Neural cell (in vitro differentiated cells): ENCODE data around the gene CRLF3. TPM values are rescaled to one million over a fixed set of nuclear protein-coding genes. Genes with fewer than 3 reads are reported as not detected.
"Not testable (repeated sequence)": the region's sequence is repeated elsewhere in the genome, so short reads cannot be mapped to it uniquely, and the experiment has no call there.

Source experiments
- H2AFZ ChIP-seq: fragments of 200-600, 300-800 bp; sonication (generic), shearing (Covaris generic); 2 replicates; pipeline ENCODE4 v1.6.0; 2014; ENCODE audit warnings: low read depth, mild to moderate bottlenecking, antibody characterized with exemption, low read length, moderate library complexity
- H3F3A ChIP-seq: fragments of 200-600 bp; shearing (Covaris generic); 2 replicates; pipeline ENCODE4 v1.6.1; 2016; ENCODE audit warnings: mild to moderate bottlenecking, moderate library complexity, mixed read lengths, antibody characterized with exemption, low read length; ENCODE audit not compliant: insufficient read depth, poor library complexity, severe bottlenecking
- H3K27ac ChIP-seq: fragments of 200-600, 300-800 bp; sonication (generic), shearing (Covaris generic); 2 replicates; pipeline ENCODE4 v1.5.1; 2014; ENCODE audit warnings: mild to moderate bottlenecking, low read length, moderate library complexity
- H3K27me3 ChIP-seq: fragments of 300-800, 200-600 bp; sonication (generic), shearing (Covaris generic); 2 replicates; pipeline ENCODE4 v1.6.0; 2014; ENCODE audit warnings: mild to moderate bottlenecking, low read depth, low read length, moderate library complexity; ENCODE audit not compliant: insufficient read depth
- H3K36me3 ChIP-seq: fragments of 300-800, 200-600 bp; sonication (generic), shearing (Covaris generic); 2 replicates; pipeline ENCODE4 v1.5.1; 2014; ENCODE audit warnings: mild to moderate bottlenecking, antibody characterized with exemption, low read length, moderate library complexity; ENCODE audit not compliant: insufficient read depth
- H3K4me2 ChIP-seq: fragments of 300-800, 200-600 bp; sonication (generic), shearing (Covaris generic); 2 replicates; pipeline ENCODE4 v1.6.0; 2014; ENCODE audit warnings: mild to moderate bottlenecking, low read length
- H3K4me3 ChIP-seq: fragments of 300-800, 200-600 bp; sonication (generic), shearing (Covaris generic); 2 replicates; pipeline ENCODE4 v1.5.1; 2014; ENCODE audit warnings: mild to moderate bottlenecking, low read length, moderate library complexity
- H3K79me2 ChIP-seq: fragments of 200-600 bp; shearing (Covaris generic); replicated peaks from 2 replicates; pipeline ENCODE4 v1.6.0; 2014; ENCODE audit warnings: mild to moderate bottlenecking, low read length, moderate library complexity; ENCODE audit not compliant: insufficient read depth
- H3K9ac ChIP-seq: fragments of 300-800, 200-600 bp; sonication (generic), shearing (Covaris generic); 2 replicates; pipeline ENCODE4 v1.6.1; 2016; ENCODE audit warnings: mild to moderate bottlenecking, low read length, mixed read lengths
- H3K9me2 ChIP-seq: fragments of 200-600 bp; shearing (Covaris generic); 2 replicates; pipeline ENCODE4 v1.6.1; 2016; ENCODE audit warnings: mild to moderate bottlenecking, low read length, mixed read lengths; ENCODE audit not compliant: insufficient read depth
- H3K9me3 ChIP-seq: fragments of 200-600, 300-800 bp; sonication (generic), shearing (Covaris generic); 2 replicates; pipeline ENCODE4 v1.6.1; 2016; ENCODE audit warnings: mild to moderate bottlenecking, mixed run types, low read length, moderate library complexity, mixed read lengths
- H4K20me1 ChIP-seq: fragments of 200-600 bp; shearing (Covaris generic); 2 replicates; pipeline ENCODE4 v1.6.1; 2016; ENCODE audit warnings: mild to moderate bottlenecking, mixed run types; ENCODE audit not compliant: insufficient read depth
- CTCF ChIP-seq: fragments of 450-650 bp; IDR thresholded peaks from 2 replicates; pipeline ENCODE4 v1.5.1; 2014; ENCODE audit warnings: antibody characterized with exemption, mild to moderate bottlenecking, moderate library complexity; ENCODE audit not compliant: poor library complexity, severe bottlenecking
- EP300 ChIP-seq: fragments of 450-650 bp; conservative IDR thresholded peaks from 2 replicates; pipeline ENCODE4 v1.6.1; 2014; ENCODE audit warnings: antibody characterized with exemption, mild to moderate bottlenecking, moderate library complexity; ENCODE audit not compliant: poor library complexity, severe bottlenecking
- EZH2 ChIP-seq: fragments of 200-600, 300-800 bp; shearing (Covaris generic), sonication (generic); IDR thresholded peaks from 2 replicates; pipeline ENCODE4 v1.6.1; 2014; ENCODE audit warnings: antibody characterized with exemption, low read length, borderline replicate concordance, mild to moderate bottlenecking; ENCODE audit not compliant: insufficient read depth, poor library complexity, severe bottlenecking
- MXI1 ChIP-seq: fragments of 450-650 bp; conservative IDR thresholded peaks from 2 replicates; pipeline ENCODE4 v1.6.1; 2014; ENCODE audit warnings: antibody characterized with exemption, mild to moderate bottlenecking; ENCODE audit not compliant: poor library complexity, severe bottlenecking
- POLR2AphosphoS5 ChIP-seq: IDR thresholded peaks from 2 replicates; pipeline ENCODE4 v1.6.1; 2012
- RAD21 ChIP-seq: fragments of 450-650 bp; conservative IDR thresholded peaks from 2 replicates; pipeline ENCODE4 v1.6.1; 2014; ENCODE audit warnings: antibody characterized with exemption, mild to moderate bottlenecking, moderate library complexity
- REST ChIP-seq: IDR thresholded peaks from 2 replicates; pipeline ENCODE4 v1.6.1; 2012; ENCODE audit warnings: borderline replicate concordance
- SMC3 ChIP-seq: fragments of 450-650 bp; conservative IDR thresholded peaks from 2 replicates; pipeline ENCODE4 v1.6.1; 2014; ENCODE audit warnings: antibody characterized with exemption, mild to moderate bottlenecking, moderate library complexity; ENCODE audit not compliant: poor library complexity
- TAF1 ChIP-seq: IDR thresholded peaks from 2 replicates; pipeline ENCODE4 v1.6.1; 2012; ENCODE audit warnings: low read depth
- polyA plus RNA-seq: library from polyadenylated mRNA; depleted of rRNA; stranded (reverse); fragments of >200 nt; gene quantifications from 2 replicates; pipeline ENCODE4 v1.2.3, GENCODE V29; 2014

Gene CRLF3
- polyA plus RNA-seq, 1 donor from 2014 or later: 6.7 TPM

DNA sequence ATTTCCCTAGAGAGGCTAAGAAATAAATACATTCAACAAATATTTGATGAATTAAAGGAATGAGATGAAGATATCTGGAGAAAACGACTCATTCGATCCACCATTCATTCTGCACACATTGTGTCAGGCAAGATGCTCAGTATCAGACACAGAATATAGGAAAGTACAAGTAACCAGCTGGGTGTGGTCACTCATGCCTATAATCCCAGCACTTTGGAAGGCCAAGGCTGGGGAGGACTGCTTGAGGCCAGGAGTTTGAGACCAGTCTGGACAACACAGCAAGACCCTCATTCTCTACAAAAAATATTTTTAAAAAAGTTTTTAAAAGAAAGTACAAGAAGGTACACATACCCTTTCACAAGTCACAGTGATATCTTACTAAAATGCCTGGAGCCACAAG lies 42.3 kb downstream of the CRLF3 start:
- TF ChIP-seq EZH2 (no peak), MXI1 (no peak), RAD21 (no peak)
- H3K9me2 ChIP-seq: no peaks in the 10 kb centered on the region
- H3K4me3 ChIP-seq: no peak overlapping the region
- H3K4me2 ChIP-seq: no peak overlapping the region
- no peak overlapping the region for H2AFZ ChIP-seq
- no peaks in the 10 kb centered on the region for H3K36me3 ChIP-seq
- H3K9me3 ChIP-seq: no peaks in the 10 kb centered on the region
- no peak overlapping the region for H3K27ac ChIP-seq
- H3K79me2 ChIP-seq: no peaks in the 10 kb centered on the region
- no peaks in the 10 kb centered on the region for H3F3A ChIP-seq
- peaks cover 3% of the 10 kb centered on the region for H4K20me1 ChIP-seq
- no peaks in the 10 kb centered on the region for H3K27me3 ChIP-seq
- H3K9ac ChIP-seq: no peak overlapping the region

GRCh38 chr17:30780343-30780742 lies 44.1 kb downstream of the CRLF3 start:
- H3K9me3 ChIP-seq: no peaks in the 10 kb centered on the region
- no peaks in the 10 kb centered on the region for H3K36me3 ChIP-seq
- H4K20me1 ChIP-seq: peaks cover 3% of the 10 kb centered on the region
- H3K79me2 ChIP-seq: no peaks in the 10 kb centered on the region
- H3K27ac ChIP-seq: no peak overlapping the region
- no peak overlapping the region for H3K9ac ChIP-seq
- H3K4me3 ChIP-seq: no peak overlapping the region
- H3K27me3 ChIP-seq: no peaks in the 10 kb centered on the region
- H2AFZ ChIP-seq: no peak overlapping the region
- TF ChIP-seq EZH2 (no peak), REST (no peak), EP300 (no peak), TAF1 (no peak), POLR2AphosphoS5 (no peak), SMC3 (no peak), MXI1 (no peak), RAD21 (no peak), CTCF (no peak)
- H3K9me2 ChIP-seq: no peaks in the 10 kb centered on the region
- H3K4me2 ChIP-seq: no peak overlapping the region
- H3F3A ChIP-seq: no peaks in the 10 kb centered on the region

GRCh38 chr17:30768771-30769170 lies 55.7 kb downstream of the CRLF3 start:
- not testable (repeated sequence) for H3K36me3 ChIP-seq, H3K4me3 ChIP-seq, H3K79me2 ChIP-seq, H3K4me2 ChIP-seq, H4K20me1 ChIP-seq, H2AFZ ChIP-seq, H3K9me2 ChIP-seq, H3K27ac ChIP-seq, H3F3A ChIP-seq, H3K9me3 ChIP-seq, H3K9ac ChIP-seq, H3K27me3 ChIP-seq

DNA sequence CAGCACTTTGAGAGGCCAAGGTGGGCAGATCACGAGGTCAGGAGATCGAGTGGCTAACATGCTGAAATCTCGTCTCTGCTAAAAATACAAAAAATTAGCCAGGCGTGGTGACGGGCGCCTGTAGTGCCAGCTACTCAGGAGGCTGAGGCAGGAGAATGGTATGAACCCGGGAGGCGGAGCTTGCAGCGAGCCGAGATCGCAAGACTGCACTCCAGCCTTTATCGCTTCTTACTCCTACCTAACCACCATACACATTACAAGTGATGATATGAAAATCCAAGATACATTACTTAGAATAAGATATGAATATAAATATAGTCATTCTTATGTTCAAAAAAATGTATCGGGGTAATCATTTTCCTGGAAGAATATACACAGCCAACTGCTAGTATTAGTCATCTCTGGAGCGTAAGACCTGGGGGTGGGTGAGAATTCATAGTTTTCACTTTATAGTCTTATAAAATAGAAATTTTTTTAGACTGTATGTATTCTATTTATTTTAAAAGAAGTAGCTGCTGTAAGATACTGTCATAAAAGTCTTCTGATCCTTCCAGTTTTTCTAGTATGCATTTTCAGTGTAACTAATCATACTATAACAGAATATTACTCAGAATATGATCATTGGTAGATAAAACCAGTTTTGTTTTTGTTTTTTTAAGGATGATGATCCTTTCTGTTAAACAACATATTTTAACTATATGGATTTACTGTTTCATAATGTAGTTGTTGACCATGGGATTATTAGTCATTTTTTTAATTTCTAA lies 56.7 kb downstream of the CRLF3 start:
- not testable (repeated sequence) for H3K27ac ChIP-seq, H3F3A ChIP-seq, H3K79me2 ChIP-seq

More for the DNA sequence above, 56.7 kb downstream of the CRLF3 start:
- H3K4me2 ChIP-seq, H3K36me3 ChIP-seq, H3K27me3 ChIP-seq, H2AFZ ChIP-seq, H3K9me3 ChIP-seq, H4K20me1 ChIP-seq, H3K9me2 ChIP-seq, H3K4me3 ChIP-seq, H3K9ac ChIP-seq: not testable (repeated sequence)
